Endometrial microvascular endothelial cells (primary cell): ENCODE data around the gene CRYGB. TPM values are rescaled to one million over a fixed set of nuclear protein-coding genes. Genes with fewer than 3 reads are reported as not detected.

Source experiments
- total RNA-seq: library from RNA; depleted of rRNA; stranded (reverse); fragments of >200 nt; gene quantifications from one replicate; pipeline ENCODE4 v1.2.3, GENCODE V29; 2015; ENCODE audit errors: inconsistent ontology term

Gene CRYGB
- total RNA-seq, 1 donor from 2014 or later: not detected

Other genes starting within 250 kb of the CRYGB start
- gene PLEKHM3, start 120.6 kb downstream of the CRYGB start, total RNA-seq: 3.3 TPM
- not detected for gene CRYGD, start 21.6 kb downstream of the CRYGB start, total RNA-seq
- not detected for gene CRYGC, start 16.3 kb downstream of the CRYGB start, total RNA-seq
- gene CRYGA, start 17.4 kb upstream of the CRYGB start, total RNA-seq: not detected
- gene C2orf80, start 43.9 kb upstream of the CRYGB start, total RNA-seq: not detected
- gene IDH1, start 108.9 kb upstream of the CRYGB start, total RNA-seq: 89.7 TPM
- gene PIKFYVE, start 120.1 kb upstream of the CRYGB start, total RNA-seq: 12.4 TPM